ENCODE results near the gene ETHE1.

The ETHE1 gene

DNA sequence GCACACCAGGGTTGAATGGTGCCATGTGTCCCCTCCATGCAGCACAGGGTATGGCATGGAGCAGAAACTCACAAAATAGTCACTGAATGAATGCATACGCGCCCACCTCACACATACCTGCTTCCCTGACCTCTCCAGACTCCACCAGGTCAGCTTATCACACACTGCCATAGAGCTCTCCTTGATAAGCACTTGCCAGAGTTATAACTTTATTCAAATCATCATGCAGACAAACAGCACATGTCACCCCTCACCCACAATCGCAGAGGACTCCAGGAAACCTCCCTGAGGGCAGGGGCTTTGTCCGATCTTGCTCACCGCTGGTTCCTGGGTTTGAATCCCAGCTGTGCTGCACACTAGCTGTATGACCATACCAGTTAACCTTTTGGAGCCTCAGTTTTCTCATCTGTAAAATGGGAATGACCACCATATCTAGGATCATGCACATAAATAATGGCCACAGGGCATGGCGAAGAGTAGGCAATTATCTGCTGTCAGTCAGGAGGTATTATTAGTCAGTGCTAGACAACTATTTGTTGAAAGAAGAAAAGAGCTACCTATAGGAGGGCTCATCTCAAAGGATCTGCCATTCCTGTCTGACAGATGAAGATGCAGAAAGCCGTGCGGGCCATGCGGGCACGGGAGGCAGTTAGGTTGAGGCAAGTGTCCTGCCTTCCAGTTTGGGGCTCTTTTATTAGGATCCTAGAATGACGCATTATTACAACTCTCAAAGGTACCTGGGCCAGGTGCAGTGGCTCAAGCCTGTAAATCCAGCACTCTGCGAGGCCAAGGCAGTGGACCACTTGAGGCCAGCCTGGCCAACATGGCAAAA lies 34.4 kb upstream of the ETHE1 start:
- Histone ChIP-seq H3K4me3 (ENCODE audit: low read depth, low read length, poor library complexity, severe bottlenecking) (no peak overlapping the region), H2AFZ (ENCODE audit: low read length) (no peak overlapping the region), H3K27ac (ENCODE audit: low read depth, low read length, poor library complexity, severe bottlenecking) (peak overlapping the region; percentile 72), H3K4me2 (ENCODE audit: low read length) (no peak overlapping the region), H4K20me1 (ENCODE audit: insufficient read depth, low read length) (no peaks in the 10 kb centered on the region), H3K27me3 (ENCODE audit: insufficient read depth, low read length) (no peaks in the 10 kb centered on the region), H3K9ac (ENCODE audit: low read length) (no peak overlapping the region), H3K36me3 (ENCODE audit: insufficient read depth, low read length) (peaks cover 14% of the 10 kb centered on the region; the same call in 1 of the 2 replicates), H3K4me1 (ENCODE audit: insufficient read depth, low read length, severe bottlenecking) (peaks cover 28% of the 10 kb centered on the region), H3K79me2 (ENCODE audit: insufficient read depth, low read length) (no peaks in the 10 kb centered on the region), H3K9me3 (ENCODE audit: low read length) (no peaks in the 10 kb centered on the region), H3K9me2 (ENCODE audit: low read depth, low read length) (no peaks in the 10 kb centered on the region), H3F3A (ENCODE audit: insufficient read depth, low read length) (no peaks in the 10 kb centered on the region)
- TF ChIP-seq EZH2 (IDR thresholded peaks at IDR 0.05; ENCODE audit: borderline replicate concordance, low read length): no peak
- TF ChIP-seq, protein P1, sequence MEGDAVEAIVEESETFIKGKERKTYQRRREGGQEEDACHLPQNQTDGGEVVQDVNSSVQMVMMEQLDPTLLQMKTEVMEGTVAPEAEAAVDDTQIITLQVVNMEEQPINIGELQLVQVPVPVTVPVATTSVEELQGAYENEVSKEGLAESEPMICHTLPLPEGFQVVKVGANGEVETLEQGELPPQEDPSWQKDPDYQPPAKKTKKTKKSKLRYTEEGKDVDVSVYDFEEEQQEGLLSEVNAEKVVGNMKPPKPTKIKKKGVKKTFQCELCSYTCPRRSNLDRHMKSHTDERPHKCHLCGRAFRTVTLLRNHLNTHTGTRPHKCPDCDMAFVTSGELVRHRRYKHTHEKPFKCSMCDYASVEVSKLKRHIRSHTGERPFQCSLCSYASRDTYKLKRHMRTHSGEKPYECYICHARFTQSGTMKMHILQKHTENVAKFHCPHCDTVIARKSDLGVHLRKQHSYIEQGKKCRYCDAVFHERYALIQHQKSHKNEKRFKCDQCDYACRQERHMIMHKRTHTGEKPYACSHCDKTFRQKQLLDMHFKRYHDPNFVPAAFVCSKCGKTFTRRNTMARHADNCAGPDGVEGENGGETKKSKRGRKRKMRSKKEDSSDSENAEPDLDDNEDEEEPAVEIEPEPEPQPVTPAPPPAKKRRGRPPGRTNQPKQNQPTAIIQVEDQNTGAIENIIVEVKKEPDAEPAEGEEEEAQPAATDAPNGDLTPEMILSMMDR (IDR thresholded peaks at IDR 0.05; ENCODE audit: low read length): no peak

GRCh38 chr19:43560687-43561086 lies 33.7 kb upstream of the ETHE1 start:
- Histone ChIP-seq H3K4me1 (ENCODE audit: insufficient read depth, low read length, severe bottlenecking) (peaks cover 28% of the 10 kb centered on the region), H3K9ac (ENCODE audit: low read length) (no peak overlapping the region), H3K27me3 (ENCODE audit: insufficient read depth, low read length) (no peaks in the 10 kb centered on the region), H3K4me2 (ENCODE audit: low read length) (no peak overlapping the region), H3K27ac (ENCODE audit: low read depth, low read length, poor library complexity, severe bottlenecking) (no peak overlapping the region), H4K20me1 (ENCODE audit: insufficient read depth, low read length) (no peaks in the 10 kb centered on the region), H3K9me3 (ENCODE audit: low read length) (no peaks in the 10 kb centered on the region), H3F3A (ENCODE audit: insufficient read depth, low read length) (no peaks in the 10 kb centered on the region), H2AFZ (ENCODE audit: low read length) (no peak overlapping the region), H3K36me3 (ENCODE audit: insufficient read depth, low read length) (peaks cover 14% of the 10 kb centered on the region; the same call in 1 of the 2 replicates), H3K4me3 (ENCODE audit: low read depth, low read length, poor library complexity, severe bottlenecking) (no peak overlapping the region), H3K79me2 (ENCODE audit: insufficient read depth, low read length) (no peaks in the 10 kb centered on the region), H3K9me2 (ENCODE audit: low read depth, low read length) (no peaks in the 10 kb centered on the region)
- no peak for TF ChIP-seq EZH2 (IDR thresholded peaks at IDR 0.05; ENCODE audit: borderline replicate concordance, low read length)
- TF ChIP-seq, protein P1 (IDR thresholded peaks at IDR 0.05; ENCODE audit: low read length): no peak; the same call in 1 of the 2 replicates

DNA sequence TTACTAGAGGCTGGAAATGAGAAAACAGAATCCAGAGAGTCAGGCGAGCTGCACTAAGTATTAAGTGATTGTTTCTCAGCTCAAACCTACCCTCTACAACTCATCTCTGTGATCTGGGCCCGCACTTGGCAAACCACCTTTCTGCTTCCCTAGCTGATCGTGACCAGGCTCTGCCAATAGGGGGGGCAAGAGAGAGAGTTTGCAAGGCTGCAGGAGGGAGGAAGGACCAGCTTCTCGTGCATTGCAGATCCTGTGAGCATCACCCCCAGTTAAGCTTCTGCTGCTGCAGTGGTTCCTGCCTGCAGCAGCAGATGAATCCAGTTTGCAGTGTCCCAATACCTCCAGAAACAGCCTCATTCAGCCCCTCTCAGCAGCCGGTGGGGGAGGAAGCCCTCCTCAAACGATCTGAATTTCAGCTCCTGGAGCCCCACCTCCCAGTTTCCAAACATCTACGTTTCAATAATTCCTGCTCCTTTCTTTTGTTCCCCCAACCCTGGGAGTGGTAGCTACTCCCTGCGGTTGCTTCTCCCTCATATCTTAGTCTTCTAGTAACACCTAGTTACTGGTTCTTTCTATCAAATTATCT lies 28.3 kb upstream of the ETHE1 start:
- H3K4me3 ChIP-seq (ENCODE audit: low read depth, low read length, poor library complexity, severe bottlenecking): no peak overlapping the region
- no peaks in the 10 kb centered on the region for H3K27me3 ChIP-seq (ENCODE audit: insufficient read depth, low read length)
- no peak for TF ChIP-seq EZH2 (IDR thresholded peaks at IDR 0.05; ENCODE audit: borderline replicate concordance, low read length)
- TF ChIP-seq, protein P1 (IDR thresholded peaks at IDR 0.05; ENCODE audit: low read length): peak; percentile 89
- peaks cover 40% of the 10 kb centered on the region for H3K36me3 ChIP-seq (ENCODE audit: insufficient read depth, low read length)
- H3K9ac ChIP-seq (ENCODE audit: low read length): no peak overlapping the region
- H3K9me2 ChIP-seq (ENCODE audit: low read depth, low read length): no peaks in the 10 kb centered on the region
- no peaks in the 10 kb centered on the region for H3K4me1 ChIP-seq (ENCODE audit: insufficient read depth, low read length, severe bottlenecking)
- H3K27ac ChIP-seq (ENCODE audit: low read depth, low read length, poor library complexity, severe bottlenecking): no peak overlapping the region
- no peaks in the 10 kb centered on the region for H3K79me2 ChIP-seq (ENCODE audit: insufficient read depth, low read length)
- no peak overlapping the region for H3K4me2 ChIP-seq (ENCODE audit: low read length)
- H2AFZ ChIP-seq (ENCODE audit: low read length): no peak overlapping the region
- H3F3A ChIP-seq (ENCODE audit: insufficient read depth, low read length): no peaks in the 10 kb centered on the region
- no peaks in the 10 kb centered on the region for H3K9me3 ChIP-seq (ENCODE audit: low read length)
- H4K20me1 ChIP-seq (ENCODE audit: insufficient read depth, low read length): no peaks in the 10 kb centered on the region
